H1 (cell line): ENCODE measurements around the gene L3MBTL1. TPM values are rescaled to one million over a fixed set of nuclear protein-coding genes. Genes with fewer than 3 reads are reported as not detected.

Source experiments
- CTCF ChIA-PET: fragments of 300-600 bp; sonication (Branson Sonifier 250); formaldehyde crosslinking; loops from one replicate; lab custom pipeline; 2021; ENCODE audit not compliant: partially characterized antibody; lab: Charles Lee
- POLR2A ChIA-PET: fragments of 300-600 bp; sonication (Branson Sonifier 250); formaldehyde crosslinking; loops from one replicate; lab custom pipeline; 2021; ENCODE audit warnings: inconsistent platforms; ENCODE audit not compliant: partially characterized antibody; lab: Charles Lee
- DNase-seq, 2 experiments: peaks; one replicate each; pipeline versions ENCODE4 v3.0.0 to v3.0.0-alpha.2; 2010 to 2022; ENCODE audit warnings: low spot score in 2 of 2, low read depth in 1 of 2, mixed read lengths in 1 of 2
- FAIRE-seq: peaks from 2 replicates; lab custom pipeline; 2011; peaks lifted over from hg19 to GRCh38; lab: Jason Lieb, UNC
- H2AFZ ChIP-seq: 2 replicates; pipeline ENCODE4 v1.8.1; 2012; ENCODE audit warnings: low read length, inconsistent platforms
- H2AK5ac ChIP-seq: 2 replicates; pipeline ENCODE4 v1.6.1; 2013; ENCODE audit warnings: low read depth, low read length
- H2BK120ac ChIP-seq: replicated peaks from 2 replicates; pipeline ENCODE3; 2013; ENCODE audit warnings: low read depth, low read length, inconsistent platforms
- H2BK12ac ChIP-seq: 2 replicates; pipeline ENCODE4 v1.6.1; 2013; ENCODE audit warnings: low read depth, low read length
- H2BK15ac ChIP-seq: 2 replicates; pipeline ENCODE4 v1.6.1; 2013; ENCODE audit warnings: low read length
- H2BK20ac ChIP-seq: 2 replicates; pipeline ENCODE4 v1.6.1; 2013; ENCODE audit warnings: low read length
- H2BK5ac ChIP-seq: 2 replicates; pipeline ENCODE4 v1.6.1; 2013; ENCODE audit warnings: low read depth, low read length
- H3K14ac ChIP-seq: 2 replicates; pipeline ENCODE4 v1.6.1; 2013; ENCODE audit warnings: inconsistent platforms; ENCODE audit not compliant: insufficient read length
- H3K18ac ChIP-seq: 2 replicates; pipeline ENCODE4 v1.6.1; 2013; ENCODE audit warnings: low read length; ENCODE audit errors: extremely low read depth
- H3K23ac ChIP-seq: 2 replicates; pipeline ENCODE4 v1.6.1; 2013; ENCODE audit warnings: inconsistent platforms; ENCODE audit not compliant: insufficient read length
- H3K23me2 ChIP-seq: 2 replicates; pipeline ENCODE4 v1.6.1; 2013; ENCODE audit warnings: low read depth, low read length
- H3K27ac ChIP-seq: 2 replicates; pipeline ENCODE4 v1.6.1; 2011; ENCODE audit warnings: low read depth, low read length, inconsistent platforms
- H3K27me3 ChIP-seq, 4 experiments: replicated peaks in 1 of 4; 1 replicate in 1 of 4; 2 replicates in 3 of 4; pipeline versions ENCODE4 v1.6.1 to v1.8.1; 2011 to 2013; ENCODE audit warnings: low read length in 3 of 4, mild to moderate bottlenecking in 3 of 4, inconsistent platforms in 2 of 4, mixed read lengths in 2 of 4, moderate library complexity in 1 of 4; ENCODE audit not compliant: control insufficient read depth in 3 of 4, insufficient read depth in 3 of 4; ENCODE audit errors: extremely low read depth in 1 of 4
- H3K36me3 ChIP-seq, 4 experiments: 2 replicates each; pipeline versions ENCODE4 v1.6.1 to v1.8.1; 2011 to 2013; ENCODE audit warnings: mild to moderate bottlenecking in 4 of 4, low read length in 3 of 4, moderate library complexity in 2 of 4, control low read depth in 1 of 4, inconsistent platforms in 1 of 4; ENCODE audit not compliant: insufficient read depth in 4 of 4, control insufficient read depth in 2 of 4
- H3K4ac ChIP-seq: replicated peaks from 2 replicates; pipeline ENCODE3; 2013; ENCODE audit warnings: low read length, low read depth, mixed read lengths, inconsistent platforms; ENCODE audit not compliant: insufficient read length
- H3K4me1 ChIP-seq, 4 experiments: replicated peaks in 1 of 4; 1 replicate in 1 of 4; 2 replicates in 3 of 4; pipeline versions ENCODE4 v1.6.1 to v1.8.1; 2011 to 2013; ENCODE audit warnings: low read length in 3 of 4, inconsistent platforms in 2 of 4, mixed read lengths in 1 of 4; ENCODE audit not compliant: insufficient read depth in 4 of 4, control insufficient read depth in 3 of 4
- H3K4me2 ChIP-seq, 2 experiments: 2 replicates each; pipeline versions ENCODE4 v1.6.1 to v1.8.1; 2011 to 2013; ENCODE audit warnings: low read depth in 2 of 2, low read length in 2 of 2, control low read depth in 1 of 2, inconsistent platforms in 1 of 2, mild to moderate bottlenecking in 1 of 2; ENCODE audit not compliant: insufficient read depth in 1 of 2
- H3K4me3 ChIP-seq, 4 experiments: fragments of 200-600, 300-600 bp in 1 of 4; sonication (generic), shearing (Covaris generic), sonication (Bioruptor Twin) in 1 of 4; 2 replicates each; pipeline versions ENCODE4 v1.5.1 to v1.8.1; 2011 to 2016; ENCODE audit warnings: low read length in 4 of 4, low read depth in 3 of 4, control low read depth in 2 of 4, inconsistent platforms in 2 of 4, mild to moderate bottlenecking in 2 of 4, mixed read lengths in 1 of 4, moderate library complexity in 1 of 4; ENCODE audit not compliant: insufficient read depth in 2 of 4; ENCODE audit errors: extremely low read depth in 1 of 4
- H3K56ac ChIP-seq: replicated peaks from 2 replicates; pipeline ENCODE3; 2013; ENCODE audit warnings: low read depth, mild to moderate bottlenecking, mixed read lengths, low read length, inconsistent platforms; ENCODE audit not compliant: insufficient read length
- H3K79me1 ChIP-seq: 2 replicates; pipeline ENCODE4 v1.6.1; 2013; ENCODE audit warnings: low read depth, low read length, control low read depth
- H3K79me2 ChIP-seq, 2 experiments: 2 replicates each; pipeline versions ENCODE4 v1.6.1 to v1.8.1; 2012 to 2013; ENCODE audit warnings: low read length in 2 of 2, mild to moderate bottlenecking in 2 of 2, inconsistent platforms in 1 of 2; ENCODE audit not compliant: insufficient read depth in 2 of 2, control insufficient read depth in 1 of 2
- H3K9ac ChIP-seq, 4 experiments: replicated peaks in 1 of 4; 1 replicate in 1 of 4; 2 replicates in 3 of 4; pipeline versions ENCODE4 v1.6.1 to v1.8.1; 2011 to 2013; ENCODE audit warnings: low read depth in 3 of 4, low read length in 3 of 4, control low read depth in 2 of 4, mild to moderate bottlenecking in 2 of 4, moderate library complexity in 2 of 4, inconsistent platforms in 1 of 4; ENCODE audit errors: extremely low read depth in 1 of 4
- H3K9me3 ChIP-seq, 2 experiments: 2 replicates each; pipeline versions ENCODE4 v1.6.1 to v1.8.1; 2012 to 2013; ENCODE audit warnings: mild to moderate bottlenecking in 2 of 2, moderate library complexity in 2 of 2, control low read depth in 1 of 2, inconsistent platforms in 1 of 2, low read depth in 1 of 2, low read length in 1 of 2, mixed read lengths in 1 of 2; ENCODE audit not compliant: insufficient read depth in 2 of 2
- H4K20me1 ChIP-seq, 2 experiments: replicated peaks in 1 of 2; 2 replicates each; pipeline versions ENCODE3 to v1.8.1; 2011 to 2013; ENCODE audit warnings: inconsistent platforms in 2 of 2, low read length in 2 of 2, mild to moderate bottlenecking in 1 of 2; ENCODE audit not compliant: insufficient read depth in 2 of 2, control insufficient read depth in 1 of 2
- H4K5ac ChIP-seq: 2 replicates; pipeline ENCODE4 v1.6.1; 2013; ENCODE audit warnings: low read length, low read depth, mixed read lengths, inconsistent platforms; ENCODE audit not compliant: insufficient read length
- H4K8ac ChIP-seq: 2 replicates; pipeline ENCODE4 v1.8.0; 2013; ENCODE audit warnings: mild to moderate bottlenecking, moderate library complexity, low read length, inconsistent platforms; ENCODE audit not compliant: insufficient read depth; ENCODE audit errors: extremely low read depth
- H4K91ac ChIP-seq: replicated peaks from 2 replicates; pipeline ENCODE3; 2013; ENCODE audit warnings: low read length, mixed read lengths, inconsistent platforms; ENCODE audit not compliant: insufficient read length
- E2F6 ChIP-seq: IDR thresholded peaks from 2 replicates; pipeline ENCODE4 v1.6.1; 2012; ENCODE audit warnings: inconsistent platforms
- GABPA ChIP-seq: IDR thresholded peaks from 2 replicates; pipeline ENCODE4 v1.6.1; 2011; ENCODE audit warnings: mild to moderate bottlenecking, low read length, moderate library complexity, borderline replicate concordance; ENCODE audit not compliant: insufficient read depth
- JUN ChIP-seq: IDR thresholded peaks from 2 replicates; pipeline ENCODE4 v1.6.1; 2011; ENCODE audit warnings: low read depth, mild to moderate bottlenecking, improper control_type of control experiment, low read length
- POU5F1 ChIP-seq: IDR thresholded peaks from 2 replicates; pipeline ENCODE4 v1.6.1; 2011; ENCODE audit warnings: low read depth, mild to moderate bottlenecking, low read length, moderate library complexity
- RAD21 ChIP-seq, 2 experiments: IDR thresholded peaks in 1 of 2; conservative IDR thresholded peaks in 1 of 2; 2 replicates each; pipeline ENCODE4 v1.6.1; 2011; ENCODE audit warnings: low read depth in 2 of 2, low read length in 2 of 2, improper control_type of control experiment in 1 of 2, inconsistent platforms in 1 of 2, mild to moderate bottlenecking in 1 of 2, moderate library complexity in 1 of 2
- RBBP5 ChIP-seq: IDR thresholded peaks from 2 replicates; pipeline ENCODE4 v1.7.1; 2012; ENCODE audit warnings: low read depth, mild to moderate bottlenecking, inconsistent platforms, low read length, moderate library complexity, borderline replicate concordance
- SP2 ChIP-seq: IDR thresholded peaks from 2 replicates; pipeline ENCODE4 v1.6.1; 2012; ENCODE audit warnings: mild to moderate bottlenecking, low read length, inconsistent platforms
- SP4 ChIP-seq: IDR thresholded peaks from 2 replicates; pipeline ENCODE4 v1.6.1; 2012; ENCODE audit warnings: low read length, inconsistent platforms
- SRF ChIP-seq: IDR thresholded peaks from 2 replicates; pipeline ENCODE4 v1.6.1; 2011; ENCODE audit warnings: mild to moderate bottlenecking, low read depth, low read length, moderate library complexity
- TEAD4 ChIP-seq: IDR thresholded peaks from 2 replicates; pipeline ENCODE4 v1.6.1; 2012; ENCODE audit warnings: low read depth, low read length, inconsistent platforms, mixed read lengths
- WGBS, 2 experiments: shearing (Covaris generic) in 1 of 2; methylation state at CpG; one replicate each; pipeline versions ENCODE4 v1.1.6 to v1.1.7; 2013 to 2015; ENCODE audit warnings: low lambda C conversion rate in 2 of 2, mixed read lengths in 2 of 2, inconsistent platforms in 1 of 2, low coverage in 1 of 2, missing lambda C conversion rate in 1 of 2; ENCODE audit not compliant: insufficient replicate concordance in 2 of 2, insufficient coverage in 1 of 2, insufficient read length in 1 of 2; ENCODE audit errors: extremely low coverage in 1 of 2, missing lambda C conversion rate in 1 of 2; 5-methylcytosine and 5-hydroxymethylcytosine counted together
- polyA plus RNA-seq, 7 experiments: library from polyadenylated mRNA; depleted of rRNA in 3 of 7; stranded (reverse) in 5 of 7; unstranded in 2 of 7; fragments of >200 nt in 5 of 7; fragments of 200-250 nt in 2 of 7; gene quantifications; 1 replicate in 5 of 7; 2 replicates in 1 of 7; 4 replicates in 1 of 7; pipeline versions ENCODE4 v1.2.1 to v1.2.3, GENCODE V29; 2011 to 2013; ENCODE audit warnings: missing spikeins in 2 of 7, mixed read lengths in 2 of 7
- total RNA-seq: library from RNA; stranded (reverse); fragmentation: NEBNext Ultra II Directional; extraction: Animal tissue kit (Norgen Biotek cat#: 25700); gene quantifications from 2 replicates; pipeline ENCODE4 v1.2.1, GENCODE V29; 2021

Gene L3MBTL1
- total and polyA plus RNA-seq, 2 of the 8 experiments (the other 6 are each of a cell fraction or from before 2014, with no cell fraction given): 11.9 to 17.0 TPM

- no peak overlapping the region for H4K91ac ChIP-seq
- no peak overlapping the region for H2BK20ac ChIP-seq
- H3K4me1 ChIP-seq: no peaks in the 10 kb centered on the region; a peak in 1 of 7 replicates
- H3K79me2 ChIP-seq: no peaks in the 10 kb centered on the region
- H3K79me1 ChIP-seq: no peaks in the 10 kb centered on the region
- no peak overlapping the region for H3K27ac ChIP-seq
- no peaks in the 10 kb centered on the region for H3K9me3 ChIP-seq
- no peaks in the 10 kb centered on the region for H3K27me3 ChIP-seq
- H3K4me3 ChIP-seq: no peak overlapping the region
- no peaks in the 10 kb centered on the region for H4K20me1 ChIP-seq
- no peak overlapping the region for H3K4me2 ChIP-seq
- H4K8ac ChIP-seq: no peak overlapping the region
- FAIRE-seq (no peak), DNase-seq (no peak)
- H2BK12ac ChIP-seq: no peak overlapping the region
- ChIA-PET CTCF (interaction anchor here (1.9 kb wide), 1 partner anchor 22 kb away, joined by 13 read pairs; no protein-coding TSS in a partner anchor), POLR2A (interaction anchor here (1.6 kb wide), 1 partner anchor 103 kb away, joined by 5 read pairs; the partner anchor contains the start of gene SRSF6)
- no peak overlapping the region for H3K9ac ChIP-seq
- no peak overlapping the region for H2BK5ac ChIP-seq
- peaks cover 5% of the 10 kb centered on the region for H3K23me2 ChIP-seq
- no peak overlapping the region for H3K56ac ChIP-seq
- H2BK120ac ChIP-seq: no peak overlapping the region
- H4K5ac ChIP-seq: no peak overlapping the region
- no peak overlapping the region for H2AFZ ChIP-seq
- no peak overlapping the region for H2BK15ac ChIP-seq
- no peaks in the 10 kb centered on the region for H3K36me3 ChIP-seq
- H3K23ac ChIP-seq: no peak overlapping the region
- H2AK5ac ChIP-seq: no peak overlapping the region
- no peak overlapping the region for H3K4ac ChIP-seq
- H3K14ac ChIP-seq: no peak overlapping the region
- WGBS, 2 experiments: 86% methylated on average over 3 of the region's 3 CpGs; no CpG with 5 or more reads in 1 of the 2 experiments
- no peak overlapping the region for H3K18ac ChIP-seq
- TF ChIP-seq SRF (no peak), POU5F1 (no peak), E2F6 (no peak), JUN (no peak), SP4 (no peak), RBBP5 (no peak), TEAD4 (no peak), SP2 (no peak), GABPA (no peak), RAD21 (IDR thresholded peaks at IDR 0.05 in 1 of 2, conservative IDR thresholded peaks at IDR 0.05 in 1 of 2; ENCODE audit: low read depth in 2 of 2, low read length in 2 of 2) (no peak)
These were observed 53.5 kb downstream of the L3MBTL1 start for GRCh38 chr20:43560974-43561373.
